Activated CD4-positive, alpha-beta T cell treated with anti-CD3 and anti-CD28 coated beads for 1 hour (primary cell): Measurements from ENCODE around the gene PLPPR2.
"Not testable (repeated sequence)": the region's sequence is repeated elsewhere in the genome, so short reads cannot be mapped to it uniquely, and the experiment has no call there.

Source experiments
- DNase-seq: peaks from one replicate; pipeline ENCODE4 v3.0.0-alpha.2; 2020

PLPPR2 gene

GRCh38 chr19:11340099-11340467 lies 15.1 kb upstream of the PLPPR2 start:
- DNase-seq = not testable (repeated sequence)

- no peak for DNase-seq
These were observed 12.8 kb upstream of the PLPPR2 start for GRCh38 chr19:11342429-11342828.

GRCh38 chr19:11345122-11345803 lies 10.0 kb upstream of the PLPPR2 start:
- DNase-seq = no peak

- DNase-seq = peak; percentile 97
These were observed 8.9 kb upstream of the PLPPR2 start, which contains the start of the genes CCDC159 and TMEM205 for GRCh38 chr19:11346104-11346940. Gene CCDC159 (plus strand): TSS chr19:11346519. CDS start chr19:11346607, 88 bp downstream. Gene TMEM205 (minus strand): TSS chr19:11346268. CDS start chr19:11345619, 649 bp downstream.

- no peak for DNase-seq
These were observed 7.6 kb upstream of the PLPPR2 start for GRCh38 chr19:11347546-11348039.

GRCh38 chr19:11349171-11349570 lies 6.1 kb upstream of the PLPPR2 start:
- no peak for DNase-seq

- DNase-seq = not testable (repeated sequence)
These were observed 1.1 kb upstream of the PLPPR2 start for GRCh38 chr19:11354102-11354501.

- DNase-seq = no peak
These were observed 804 bp downstream of the PLPPR2 start for GRCh38 chr19:11356074-11356397.

- no peak for DNase-seq
These were observed 1.7 kb downstream of the PLPPR2 start for GRCh38 chr19:11356676-11357550.

- DNase-seq = no peak
These were observed 4.2 kb downstream of the PLPPR2 start for GRCh38 chr19:11359421-11359820.

GRCh38 chr19:11361037-11361770 lies 6.0 kb downstream of the PLPPR2 start:
- no peak for DNase-seq

- no peak for DNase-seq
These were observed 6.8 kb downstream of the PLPPR2 start for GRCh38 chr19:11361771-11362731.

- no peak for DNase-seq
These were observed 8.6 kb downstream of the PLPPR2 start for GRCh38 chr19:11363881-11364280.

GRCh38 chr19:11364296-11364904 lies 9.2 kb downstream of the PLPPR2 start:
- DNase-seq = no peak

GRCh38 chr19:11364935-11365334 lies 9.7 kb downstream of the PLPPR2 start:
- no peak for DNase-seq

GRCh38 chr19:11365557-11366117 lies 10.4 kb downstream of the PLPPR2 start:
- DNase-seq = no peak

- no peak for DNase-seq
These were observed 12.3 kb downstream of the PLPPR2 start for GRCh38 chr19:11367528-11367927.

GRCh38 chr19:11370744-11371143 lies 15.5 kb downstream of the PLPPR2 start:
- no peak for DNase-seq

GRCh38 chr19:11373166-11373884 lies 18.1 kb downstream of the PLPPR2 start:
- no peak for DNase-seq
